ENCODE measurements around the gene RNF149.
"Not testable (repeated sequence)": the region's sequence is repeated elsewhere in the genome, so short reads cannot be mapped to it uniquely, and the experiment has no call there.

RNF149 gene

DNA sequence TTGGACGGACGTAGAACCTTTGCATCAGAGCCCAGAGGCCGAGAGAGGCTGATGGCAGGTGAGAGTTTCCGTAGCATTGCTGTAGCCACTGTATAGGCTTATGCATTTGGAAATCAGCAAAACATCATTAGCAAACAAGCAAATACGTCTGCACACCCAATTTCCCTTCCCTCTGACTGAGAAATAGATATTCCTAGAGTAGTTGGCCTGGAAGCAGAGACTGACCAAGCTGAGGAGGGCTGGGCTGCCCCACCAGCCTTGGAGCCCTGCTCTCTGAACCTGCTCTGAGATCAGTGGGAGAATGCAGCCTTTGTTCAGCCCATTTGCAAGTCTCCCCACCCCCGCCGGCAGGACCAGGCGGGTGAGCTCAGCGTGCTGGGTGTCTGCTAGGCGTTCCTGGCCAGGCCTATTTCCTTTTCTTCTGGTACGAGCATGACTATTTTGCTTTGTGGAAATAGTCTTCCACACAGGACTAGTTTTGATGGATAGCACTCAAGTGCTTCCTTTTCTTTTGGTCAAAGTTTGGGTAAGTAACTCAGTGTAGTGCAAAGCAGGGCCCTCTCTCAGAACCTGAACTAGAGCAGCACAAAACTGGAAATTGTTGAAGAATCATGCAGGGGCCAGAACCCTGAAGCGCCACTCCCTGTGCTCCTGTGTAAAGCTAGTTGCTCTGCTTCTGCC is 21.9 kb upstream of the RNF149 start:
- peak; percentile 4 for DNase-seq

DNA sequence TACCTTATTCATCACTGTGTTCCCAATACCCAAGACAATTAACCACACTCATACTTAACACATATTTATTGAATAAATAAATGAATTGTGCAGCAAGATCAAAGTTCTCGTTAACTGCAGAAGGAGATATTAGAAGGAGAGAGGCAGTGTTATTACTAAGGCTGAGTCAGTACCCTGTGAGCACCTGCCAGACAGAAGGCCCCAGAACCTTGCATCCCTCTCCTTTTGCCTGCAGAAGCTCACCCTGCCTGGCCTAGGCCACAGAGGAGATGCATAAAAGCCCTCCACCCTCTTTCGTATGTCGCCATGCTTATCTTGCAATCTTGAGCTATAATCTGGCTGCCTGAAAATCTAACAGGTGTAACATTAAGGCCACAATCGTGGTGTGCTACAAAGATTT is 20.5 kb upstream of the RNF149 start:
- no peak for DNase-seq

DNA sequence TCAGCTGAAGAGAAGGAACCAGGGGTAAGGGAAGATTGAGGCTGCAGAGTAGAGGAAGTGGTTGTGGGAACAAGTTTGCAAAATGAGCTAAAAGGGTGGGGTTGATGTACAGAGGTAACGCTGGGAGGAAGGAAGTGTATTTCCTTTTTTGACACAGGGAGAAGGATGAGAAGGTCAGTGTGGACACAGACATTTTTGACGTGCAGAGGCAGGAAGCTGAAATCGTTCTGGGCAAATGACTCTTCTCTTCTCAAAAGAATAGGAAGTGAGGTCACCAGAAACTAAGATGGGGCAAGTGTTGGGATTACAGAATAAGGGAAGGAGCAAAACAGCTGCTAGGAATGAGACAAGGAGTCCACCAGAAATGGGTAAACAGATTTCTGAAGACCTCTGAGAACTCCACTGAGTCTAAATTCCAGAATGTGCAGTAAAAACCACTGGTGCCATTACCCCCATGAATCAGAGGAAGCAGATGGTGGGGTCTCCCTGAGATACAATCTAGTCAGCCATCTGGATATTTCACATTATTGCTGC is 20.0 kb upstream of the RNF149 start:
- DNase-seq, result peak; percentile 67

DNA sequence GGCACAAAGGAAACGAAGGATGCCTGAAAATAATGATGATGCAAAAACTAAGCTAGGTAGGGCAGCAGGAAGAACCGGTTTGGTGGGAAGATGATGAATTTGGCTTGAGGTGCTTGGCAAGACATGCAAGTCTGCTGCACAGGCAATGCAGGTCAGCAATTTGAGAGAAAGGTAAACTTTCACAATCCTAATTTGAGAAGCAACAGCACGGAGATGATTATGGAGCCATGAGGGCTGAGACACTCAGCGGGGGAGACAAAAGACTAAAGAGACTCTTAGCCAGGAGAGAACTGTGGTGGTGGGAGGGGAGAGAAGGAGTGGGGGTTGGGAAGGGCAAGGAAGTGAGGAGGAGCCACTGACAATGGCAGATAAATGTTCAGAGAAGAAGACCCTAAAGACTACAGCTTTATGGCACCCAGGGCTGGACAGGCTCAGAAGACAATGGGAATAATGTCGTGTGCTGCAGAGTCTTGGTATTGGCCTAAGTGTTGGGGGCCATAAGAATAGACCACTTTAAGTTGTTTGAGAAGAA is 19.4 kb upstream of the RNF149 start:
- no peak for DNase-seq

DNA sequence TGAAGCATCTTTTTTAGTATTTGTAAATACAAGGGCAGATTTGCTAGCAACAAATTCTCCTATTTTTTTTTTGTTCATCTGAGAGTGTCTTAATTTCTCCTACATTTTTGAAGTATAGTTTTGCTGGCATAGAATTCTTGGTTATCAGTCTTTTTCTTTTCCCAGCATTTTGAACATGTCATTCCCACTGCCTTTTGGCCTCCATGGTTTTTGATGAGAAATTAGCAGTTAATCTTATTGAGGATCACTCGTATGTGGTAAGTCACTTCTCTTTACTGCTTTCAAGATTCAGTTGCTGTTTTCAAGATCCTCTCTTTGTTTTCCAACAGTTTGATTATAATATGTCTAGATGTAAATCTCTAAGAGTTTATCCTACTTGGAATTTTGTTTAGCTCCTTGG is 16.9 kb upstream of the RNF149 start:
- DNase-seq, result no peak

DNA sequence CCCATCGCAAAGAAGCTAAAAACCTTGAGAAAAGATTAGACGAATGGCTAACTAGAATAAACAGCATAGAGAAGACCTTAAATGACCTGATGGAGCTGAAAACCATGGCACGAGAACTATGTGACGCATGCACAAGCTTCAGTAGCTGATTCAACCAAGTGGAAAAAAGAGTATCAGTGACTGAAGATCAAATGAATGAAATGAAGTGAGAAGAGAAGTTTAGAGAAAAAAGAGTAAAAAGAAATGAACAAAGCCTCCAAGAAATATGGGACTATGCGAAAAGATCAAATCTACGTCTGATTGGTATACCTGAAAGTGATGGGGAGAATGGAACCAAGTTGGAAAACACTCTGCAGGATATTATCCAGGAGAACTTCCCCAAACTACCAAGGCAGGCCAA is 8.1 kb upstream of the RNF149 start:
- DNase-seq, result not testable (repeated sequence)

DNA sequence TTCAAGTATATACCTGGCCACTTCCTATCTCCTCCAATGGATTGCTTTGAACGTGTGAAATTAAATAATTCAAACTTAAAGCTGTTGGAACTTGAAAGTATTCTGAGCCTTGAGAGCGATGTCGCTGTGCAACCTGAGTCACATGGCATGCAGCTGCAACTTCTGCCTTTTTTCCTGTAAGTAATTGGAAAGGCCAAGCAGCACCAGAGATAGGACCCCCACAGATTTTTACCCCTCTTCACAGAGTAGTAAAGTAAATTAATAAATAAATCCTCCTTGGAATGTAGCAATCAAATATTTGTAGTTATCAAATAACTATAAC is 3.2 kb upstream of the RNF149 start:
- no peak for DNase-seq

DNA sequence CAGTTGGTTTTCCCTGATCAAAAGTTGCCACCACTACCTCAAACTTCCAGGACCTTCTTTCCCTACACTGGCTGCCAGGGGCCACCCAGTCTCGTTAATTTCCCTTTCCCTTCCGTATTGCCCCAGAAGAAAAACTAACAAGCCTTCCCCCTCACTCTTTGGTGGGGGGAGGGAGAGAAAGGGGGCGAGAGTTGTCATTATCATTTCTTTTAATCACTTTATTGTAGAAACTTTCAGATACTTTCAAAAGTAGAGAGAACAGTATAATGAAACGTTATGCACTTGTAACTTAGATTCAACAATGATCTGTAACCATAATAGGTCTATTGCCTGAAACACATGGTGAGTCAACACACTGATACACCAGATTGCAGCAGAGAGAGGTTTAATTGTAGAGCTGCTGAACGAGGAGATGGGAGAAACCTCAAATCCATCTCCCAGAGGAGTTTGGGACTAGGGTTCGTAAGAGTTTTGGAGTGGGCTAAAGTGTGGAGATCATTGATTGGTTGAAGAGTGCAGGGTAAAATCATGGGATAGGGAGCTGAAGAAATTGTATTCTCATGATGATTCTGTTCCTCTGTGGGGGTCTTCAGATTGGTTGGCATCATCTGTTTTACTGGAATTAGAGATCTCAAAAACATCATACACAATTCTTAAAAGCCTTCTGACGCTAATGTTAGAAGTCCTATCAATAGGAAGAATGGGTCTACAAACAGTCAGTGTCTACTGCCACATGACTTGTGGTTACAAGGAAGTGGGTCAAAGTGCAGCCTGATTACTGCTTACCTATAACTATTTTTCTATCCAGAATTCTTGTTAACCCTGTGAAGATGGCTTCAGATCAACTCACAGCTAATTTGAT is 2.6 kb upstream of the RNF149 start:
- no peak for DNase-seq

DNA sequence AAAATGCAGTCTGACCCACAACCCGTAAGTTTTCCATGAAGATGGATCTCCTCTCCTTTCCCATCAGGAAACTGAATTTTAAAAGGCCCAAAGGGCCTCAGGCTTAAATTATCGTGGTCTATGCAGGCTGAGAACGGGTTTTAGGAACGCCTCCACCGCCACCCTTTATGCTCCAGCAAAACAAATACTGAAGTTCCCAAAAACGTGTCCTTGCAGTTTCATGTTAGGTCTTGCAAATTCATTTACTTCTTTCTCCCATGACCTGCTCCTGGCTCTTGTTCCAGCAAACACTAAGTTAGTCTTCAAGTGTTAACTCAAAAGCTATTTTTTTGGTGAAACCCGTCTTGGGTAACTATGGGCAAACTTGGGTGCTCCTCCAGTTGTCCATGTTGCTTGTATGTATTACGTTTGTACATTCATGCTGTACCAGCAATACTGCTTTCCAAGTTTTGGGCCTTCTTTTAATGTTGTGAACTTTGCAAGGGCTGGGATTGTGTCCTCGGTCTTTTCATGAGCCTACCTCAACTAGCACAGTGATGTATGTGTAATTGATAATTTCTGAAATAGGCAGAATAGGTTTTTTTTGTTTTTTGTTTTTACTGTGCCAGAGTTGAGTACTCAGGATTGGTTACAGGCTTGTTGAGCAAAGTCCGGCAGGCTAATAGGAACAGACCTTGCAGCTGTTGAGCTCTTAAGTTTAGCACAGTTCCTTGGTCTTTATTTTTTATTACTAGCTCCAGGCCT is 1.8 kb upstream of the RNF149 start:
- DNase-seq, result no peak

DNA sequence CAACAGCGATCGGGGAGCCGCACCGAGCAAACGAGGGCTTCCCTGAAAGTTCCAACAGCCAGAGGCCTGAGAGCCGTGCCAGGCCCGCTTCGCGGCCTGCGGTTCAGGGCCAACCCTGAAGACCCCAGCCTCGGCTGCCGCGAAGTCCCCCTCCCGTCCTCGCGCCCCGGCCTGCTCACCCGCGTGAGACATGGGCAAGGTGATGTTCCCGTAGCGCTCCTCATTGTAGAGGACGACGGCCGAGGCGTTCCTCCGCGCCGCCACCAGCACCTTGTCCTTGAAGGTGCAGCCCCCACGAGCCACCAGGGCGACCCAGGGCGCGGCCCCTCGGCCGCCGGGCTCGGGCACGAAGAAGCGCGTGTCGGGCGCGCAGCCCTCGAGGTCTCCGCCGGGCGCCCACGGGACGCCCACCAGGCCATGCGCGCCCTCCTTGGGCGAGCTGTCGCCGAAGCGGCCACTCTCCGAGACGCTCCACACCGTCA is 510 bp downstream of the RNF149 start:
- peak; percentile 13 for DNase-seq

DNA sequence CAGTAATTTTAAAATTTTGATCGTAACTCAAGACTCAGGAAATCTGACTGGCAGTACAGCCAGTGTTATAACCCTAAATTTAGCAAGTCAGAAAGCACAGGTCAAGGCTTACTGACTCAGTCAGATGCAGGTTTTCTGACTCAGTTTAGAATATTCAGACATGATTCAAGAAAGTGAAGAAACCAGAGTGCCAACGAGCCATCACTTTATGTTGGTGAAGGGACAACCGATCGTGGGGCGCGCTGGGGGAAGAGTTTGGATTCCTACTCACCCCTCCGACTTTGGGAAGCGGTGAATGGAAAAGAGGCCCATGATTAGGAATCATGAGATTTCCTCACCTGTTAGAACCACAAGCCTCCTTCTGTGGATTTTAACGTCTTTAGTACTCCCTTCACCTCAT is 998 bp downstream of the RNF149 start:
- DNase-seq, result no peak

DNA sequence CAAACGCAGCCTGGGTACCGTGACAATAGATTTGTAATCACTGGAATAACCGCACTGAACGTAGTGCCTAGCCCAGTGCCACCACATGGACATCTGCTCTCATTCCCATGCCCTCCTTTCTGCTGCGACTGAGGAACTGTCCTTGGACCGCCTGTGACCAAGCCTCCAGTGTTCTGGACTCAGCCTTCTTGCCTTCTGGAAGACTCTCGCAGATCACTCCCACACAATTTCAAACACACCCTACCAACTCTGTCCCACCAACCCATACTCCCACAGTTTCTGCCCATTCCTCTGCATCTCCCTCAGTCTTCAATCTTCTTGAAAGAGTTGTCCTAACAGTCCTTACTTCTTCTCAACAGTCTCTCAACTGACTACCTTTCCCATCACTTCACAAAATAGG is 2.1 kb downstream of the RNF149 start:
- DNase-seq, result no peak

DNA sequence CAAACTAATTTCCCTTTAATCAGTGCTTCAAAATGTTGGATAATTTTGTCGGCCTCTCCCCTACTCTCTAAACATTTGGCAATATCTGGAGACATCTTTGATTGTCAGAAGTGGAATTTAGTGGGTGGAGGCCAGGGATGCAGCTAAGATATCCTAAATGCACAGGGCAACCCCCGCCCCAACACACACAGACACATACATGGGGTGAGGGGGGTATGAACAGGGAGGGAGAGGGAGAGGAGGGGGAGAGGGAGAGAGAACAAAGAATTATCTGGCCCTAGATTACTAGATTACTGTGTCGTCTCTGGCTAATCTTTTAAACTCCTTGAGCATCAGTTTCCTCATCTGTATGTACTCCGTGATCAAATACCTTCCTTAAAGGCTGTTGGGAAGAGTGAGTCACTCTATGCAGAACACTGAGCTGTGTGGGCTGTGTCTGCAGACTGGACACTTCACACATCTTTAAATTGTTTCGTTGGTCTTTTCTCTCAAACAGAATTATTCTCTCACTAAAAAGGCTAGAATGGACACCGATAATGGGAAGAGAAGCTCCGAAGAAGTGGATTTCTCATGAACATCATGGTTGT is 2.9 kb downstream of the RNF149 start:
- peak; percentile 59 for DNase-seq

DNA sequence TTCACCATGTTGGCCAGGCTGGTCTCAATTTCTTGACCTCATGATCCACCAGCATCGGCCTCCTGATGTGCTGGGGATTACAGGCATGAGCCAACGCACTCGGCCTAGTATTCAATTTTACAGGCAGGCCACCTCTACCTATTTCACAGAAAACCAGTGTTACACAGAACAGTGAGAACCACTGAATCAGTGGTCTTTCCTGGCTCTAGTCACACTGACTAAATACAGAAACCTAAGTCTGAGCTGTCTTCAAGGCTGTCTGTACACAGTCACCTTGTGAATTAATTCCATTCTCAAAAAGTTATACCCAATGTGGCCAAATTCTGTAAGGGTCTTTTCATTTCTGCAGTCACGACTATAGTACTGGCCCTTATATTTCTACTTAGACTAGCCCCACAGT is 3.5 kb downstream of the RNF149 start:
- no peak for DNase-seq

DNA sequence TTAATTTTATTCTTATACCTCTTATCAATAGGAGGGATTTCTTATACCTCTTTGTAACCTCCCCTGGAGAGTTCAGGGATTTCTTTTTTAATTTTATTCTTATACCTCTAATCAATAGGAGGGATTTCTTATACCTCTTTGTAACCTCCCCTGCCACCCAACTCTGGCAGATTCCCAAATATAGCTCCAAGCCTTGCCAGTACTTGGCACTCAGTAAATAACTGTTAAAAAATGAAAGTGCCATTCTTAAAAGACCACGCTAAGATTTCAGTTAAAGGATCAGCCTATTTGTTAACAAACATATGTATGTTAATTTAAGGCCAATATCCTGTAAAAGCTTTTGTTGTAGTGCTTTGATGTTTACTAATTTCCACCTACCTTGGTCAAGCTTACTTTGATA is 4.8 kb downstream of the RNF149 start:
- DNase-seq, result no peak

DNA sequence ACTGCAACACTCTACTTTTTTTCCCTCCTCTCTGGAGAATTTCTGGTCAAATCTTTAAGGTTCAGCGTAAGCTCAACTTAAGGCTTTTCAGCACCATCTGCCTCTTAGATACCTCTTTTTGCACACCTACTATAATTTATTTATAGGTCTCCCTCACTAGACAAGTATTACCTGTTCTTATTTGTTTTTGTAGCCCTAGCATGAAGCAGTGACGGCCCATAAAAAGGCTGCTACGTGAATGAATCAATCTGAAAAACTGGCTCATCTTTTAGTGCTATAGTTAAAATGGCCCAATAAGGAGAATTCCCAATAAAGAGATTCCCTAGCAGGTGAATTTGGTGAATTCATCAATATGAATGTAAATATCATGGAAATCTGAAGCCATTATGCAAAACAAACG is 6.5 kb downstream of the RNF149 start:
- no peak for DNase-seq

DNA sequence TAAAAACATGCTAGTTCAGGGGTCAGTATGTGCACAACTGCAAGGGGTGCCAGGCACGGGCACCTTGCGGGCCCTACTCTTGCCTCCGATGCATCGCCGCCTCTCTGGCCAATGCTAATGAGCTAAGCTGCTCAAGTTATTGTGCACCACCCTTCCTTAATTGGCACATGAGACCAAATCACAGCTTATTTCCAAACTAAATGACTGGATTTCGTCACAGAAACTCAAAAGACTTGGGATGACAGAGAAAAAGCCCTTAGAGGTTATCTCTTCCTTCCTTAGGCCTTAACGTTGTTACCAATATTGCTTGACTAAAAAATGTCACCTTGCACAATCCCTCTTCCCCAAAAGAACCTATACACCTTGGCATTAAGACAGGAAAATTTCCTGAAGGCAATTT is 7.7 kb downstream of the RNF149 start:
- no peak for DNase-seq

DNA sequence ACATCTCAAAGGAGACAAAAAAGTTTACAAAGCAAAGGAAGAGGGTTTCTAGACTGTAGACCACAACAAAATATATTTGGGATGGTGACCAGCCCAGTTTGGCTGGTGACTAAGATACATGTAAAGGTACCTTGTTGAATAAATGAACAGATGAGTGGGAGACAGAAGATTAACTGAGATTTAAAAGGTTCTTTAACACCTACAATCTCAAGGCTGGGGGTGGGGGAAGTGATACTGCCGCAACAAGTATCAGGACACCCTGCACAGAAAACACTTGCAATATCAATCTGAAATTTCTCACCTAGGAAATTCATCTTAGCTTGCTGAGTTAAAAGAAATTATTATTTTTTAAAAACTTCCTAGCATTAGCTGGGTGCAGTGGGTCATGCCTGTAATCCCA is 8.3 kb downstream of the RNF149 start:
- DNase-seq, result no peak

DNA sequence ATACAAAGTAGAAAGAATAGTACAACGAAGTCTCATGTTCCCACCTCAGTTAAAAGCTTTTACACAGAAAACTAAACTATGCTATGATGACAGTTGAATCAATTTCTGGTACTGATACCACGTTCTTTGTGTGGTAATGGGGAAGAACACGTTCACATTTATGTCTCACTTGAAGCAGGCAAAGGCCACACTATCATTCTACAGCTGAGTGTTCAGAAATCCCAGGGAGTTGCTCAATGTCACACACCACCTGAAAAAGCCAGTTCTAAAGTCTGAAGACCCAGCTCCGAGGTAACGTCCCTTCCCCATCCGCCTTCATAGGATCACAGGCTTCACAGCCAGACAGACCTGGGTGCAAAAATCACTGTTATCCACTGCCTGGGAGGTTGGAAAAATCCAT is 8.9 kb downstream of the RNF149 start:
- no peak for DNase-seq

DNA sequence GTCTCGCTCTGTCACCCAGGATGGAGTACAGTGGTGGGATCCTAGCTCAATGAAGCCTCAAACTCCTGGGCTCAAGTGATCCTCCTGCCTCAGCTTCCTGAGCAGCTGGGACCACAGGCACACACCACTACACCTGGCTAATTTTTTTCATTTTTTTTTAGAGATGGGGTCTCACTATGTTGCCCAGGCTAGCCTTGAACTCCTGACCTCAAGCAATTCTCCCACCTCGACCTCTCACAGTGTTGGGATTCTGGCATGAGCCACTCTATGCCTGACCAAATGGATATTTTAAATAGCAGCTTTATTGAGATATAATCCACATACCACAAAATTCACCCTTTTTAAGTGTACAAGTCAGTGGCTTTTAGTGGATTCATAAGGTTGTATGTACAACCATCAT is 11.1 kb downstream of the RNF149 start:
- DNase-seq, result no peak

DNA sequence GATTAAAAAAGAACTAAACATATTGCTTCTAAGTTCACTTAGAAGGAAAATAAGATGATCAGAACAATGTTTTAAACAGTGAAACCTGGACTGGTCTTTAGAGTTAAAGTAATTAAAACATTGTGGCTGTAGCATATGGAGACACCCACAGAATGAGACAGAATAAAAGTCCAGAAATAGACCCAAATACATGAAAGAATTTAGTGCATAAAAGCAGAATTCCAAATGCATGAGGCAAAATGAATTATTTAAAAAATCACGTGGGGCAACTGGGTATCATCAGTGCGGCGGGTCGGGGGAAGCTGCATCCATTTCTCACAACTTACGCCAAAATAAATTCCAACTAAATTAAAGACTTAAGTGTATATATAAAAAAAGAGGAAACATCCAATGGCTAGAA is 12.1 kb downstream of the RNF149 start:
- DNase-seq, result peak; percentile 71

DNA sequence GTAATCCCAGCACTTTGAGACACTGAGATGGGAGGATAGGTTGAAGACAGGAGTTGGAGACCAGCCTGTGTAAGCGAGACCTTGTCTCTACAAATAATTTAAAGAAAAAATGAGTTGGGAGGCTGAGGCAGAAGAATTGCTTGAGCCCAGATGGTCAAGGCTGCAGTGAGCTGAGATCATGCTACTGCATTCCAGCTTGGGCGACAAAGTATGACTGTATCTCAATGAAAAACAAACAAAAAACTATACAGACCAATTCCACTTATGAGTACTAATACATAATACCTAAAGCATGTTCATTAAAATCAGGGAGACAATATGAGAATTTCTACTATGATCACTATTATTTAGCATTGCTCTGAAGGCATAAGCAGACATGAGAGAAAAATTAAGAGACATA is 12.6 kb downstream of the RNF149 start:
- peak; percentile 71 for DNase-seq

DNA sequence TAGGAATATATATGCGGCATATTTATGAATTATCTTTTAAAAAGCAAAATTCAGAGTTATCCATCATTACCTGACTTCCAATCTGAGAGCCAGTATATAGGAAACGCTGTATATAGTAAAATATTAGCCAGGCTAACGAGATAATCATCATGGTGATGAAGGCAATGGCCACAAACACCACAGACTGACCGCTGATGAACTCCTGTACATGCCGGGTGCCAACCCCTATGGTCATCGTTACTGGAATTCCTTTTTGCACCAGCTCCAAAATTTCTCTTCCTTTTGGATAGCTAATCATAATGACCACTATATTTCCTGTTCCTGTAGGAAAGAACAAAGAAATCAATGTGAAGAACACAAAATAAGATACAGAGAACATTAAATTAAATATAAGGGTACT is 13.6 kb downstream of the RNF149 start:
- DNase-seq, result no peak

Data from fibroblast of skin of right biceps (primary cell).